ENCODE data around the gene FUS. TPM values are rescaled to one million over a fixed set of nuclear protein-coding genes. Genes with fewer than 3 reads are reported as not detected.

FUS gene
- total and polyA plus RNA-seq, 2 of the 13 experiments (the other 11 are each of a cell fraction or from before 2014, with no cell fraction given): 68.1 to 168 TPM

DNA sequence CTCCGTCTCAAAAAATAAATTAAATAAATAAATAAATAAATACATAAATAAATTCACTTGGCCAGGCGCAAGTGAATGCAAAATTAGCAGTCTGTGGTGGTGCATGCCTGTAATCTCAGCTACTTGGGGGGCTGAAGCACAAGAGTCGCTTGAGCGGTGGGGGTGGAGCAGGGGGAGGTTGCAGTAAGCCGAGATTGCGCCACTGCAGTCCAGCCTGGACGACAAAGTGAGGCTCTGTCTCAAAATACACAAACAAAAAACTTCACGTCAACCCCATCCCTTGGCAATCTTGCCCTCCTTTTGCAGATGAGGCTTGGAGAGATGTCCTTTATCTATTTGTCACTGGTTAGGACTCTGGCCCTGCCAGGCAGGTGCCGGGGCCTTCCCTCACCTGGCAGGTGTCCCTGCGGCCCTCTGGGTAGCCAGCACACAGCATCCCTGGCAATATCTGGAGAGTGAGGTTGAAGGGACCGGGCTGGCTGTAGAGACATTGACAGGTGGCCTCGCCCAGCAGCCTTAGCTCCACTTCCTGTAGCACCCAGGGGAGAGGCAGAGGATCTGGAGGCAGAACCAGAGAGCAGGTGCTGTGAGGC, 34.4 kb upstream of the FUS start (continued):
- TF ChIP-seq ZNF460 (CRISPR knock-in tag; IDR thresholded peaks at IDR 0.05; ENCODE audit: borderline replicate concordance): peak; percentile 16; the same call in 1 of the 2 replicates
- no peak for TF ChIP-seq GTF2F1 (IDR thresholded peaks at IDR 0.05; ENCODE audit: low read length)
- TF ChIP-seq TRIM24 (CRISPR knock-in tag; IDR thresholded peaks at IDR 0.05): no peak
- TF ChIP-seq NFE2L2 (IDR thresholded peaks at IDR 0.05; ENCODE audit: low read length): no peak
- TF ChIP-seq KDM5B (CRISPR knock-in tag; IDR thresholded peaks at IDR 0.05; ENCODE audit: borderline replicate concordance): 0 out of 2 replicates have a peak, but pooled peaks have one; percentile 17
- TF ChIP-seq NFIB (CRISPR knock-in tag; IDR thresholded peaks at IDR 0.05; ENCODE audit: borderline replicate concordance): 0 out of 2 replicates have a peak, but pooled peaks have one; percentile 37
- TF ChIP-seq ZNF441 (CRISPR knock-in tag; IDR thresholded peaks at IDR 0.05; ENCODE audit: borderline replicate concordance): no peak
- TF ChIP-seq ZNF605 (CRISPR knock-in tag; IDR thresholded peaks at IDR 0.05): no peak
- TF ChIP-seq, protein P1, sequence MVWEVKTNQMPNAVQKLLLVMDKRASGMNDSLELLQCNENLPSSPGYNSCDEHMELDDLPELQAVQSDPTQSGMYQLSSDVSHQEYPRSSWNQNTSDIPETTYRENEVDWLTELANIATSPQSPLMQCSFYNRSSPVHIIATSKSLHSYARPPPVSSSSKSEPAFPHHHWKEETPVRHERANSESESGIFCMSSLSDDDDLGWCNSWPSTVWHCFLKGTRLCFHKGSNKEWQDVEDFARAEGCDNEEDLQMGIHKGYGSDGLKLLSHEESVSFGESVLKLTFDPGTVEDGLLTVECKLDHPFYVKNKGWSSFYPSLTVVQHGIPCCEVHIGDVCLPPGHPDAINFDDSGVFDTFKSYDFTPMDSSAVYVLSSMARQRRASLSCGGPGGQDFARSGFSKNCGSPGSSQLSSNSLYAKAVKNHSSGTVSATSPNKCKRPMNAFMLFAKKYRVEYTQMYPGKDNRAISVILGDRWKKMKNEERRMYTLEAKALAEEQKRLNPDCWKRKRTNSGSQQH (CRISPR knock-in tag; IDR thresholded peaks at IDR 0.05; ENCODE audit: low read depth): no peak
- no peak for TF ChIP-seq RCOR2 (CRISPR knock-in tag; IDR thresholded peaks at IDR 0.05)
- no peak for TF ChIP-seq ZNF33B (CRISPR knock-in tag; IDR thresholded peaks at IDR 0.05)
- TF ChIP-seq AGO1 (IDR thresholded peaks at IDR 0.05; ENCODE audit: low read depth, low read length, poor library complexity, severe bottlenecking): no peak
- TF ChIP-seq, protein P2, sequence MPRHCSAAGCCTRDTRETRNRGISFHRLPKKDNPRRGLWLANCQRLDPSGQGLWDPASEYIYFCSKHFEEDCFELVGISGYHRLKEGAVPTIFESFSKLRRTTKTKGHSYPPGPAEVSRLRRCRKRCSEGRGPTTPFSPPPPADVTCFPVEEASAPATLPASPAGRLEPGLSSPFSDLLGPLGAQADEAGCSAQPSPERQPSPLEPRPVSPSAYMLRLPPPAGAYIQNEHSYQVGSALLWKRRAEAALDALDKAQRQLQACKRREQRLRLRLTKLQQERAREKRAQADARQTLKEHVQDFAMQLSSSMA (CRISPR knock-in tag; IDR thresholded peaks at IDR 0.05): no peak
- no peak for TF ChIP-seq ATAD3A (CRISPR knock-in tag; IDR thresholded peaks at IDR 0.05)
- TF ChIP-seq, protein P3, sequence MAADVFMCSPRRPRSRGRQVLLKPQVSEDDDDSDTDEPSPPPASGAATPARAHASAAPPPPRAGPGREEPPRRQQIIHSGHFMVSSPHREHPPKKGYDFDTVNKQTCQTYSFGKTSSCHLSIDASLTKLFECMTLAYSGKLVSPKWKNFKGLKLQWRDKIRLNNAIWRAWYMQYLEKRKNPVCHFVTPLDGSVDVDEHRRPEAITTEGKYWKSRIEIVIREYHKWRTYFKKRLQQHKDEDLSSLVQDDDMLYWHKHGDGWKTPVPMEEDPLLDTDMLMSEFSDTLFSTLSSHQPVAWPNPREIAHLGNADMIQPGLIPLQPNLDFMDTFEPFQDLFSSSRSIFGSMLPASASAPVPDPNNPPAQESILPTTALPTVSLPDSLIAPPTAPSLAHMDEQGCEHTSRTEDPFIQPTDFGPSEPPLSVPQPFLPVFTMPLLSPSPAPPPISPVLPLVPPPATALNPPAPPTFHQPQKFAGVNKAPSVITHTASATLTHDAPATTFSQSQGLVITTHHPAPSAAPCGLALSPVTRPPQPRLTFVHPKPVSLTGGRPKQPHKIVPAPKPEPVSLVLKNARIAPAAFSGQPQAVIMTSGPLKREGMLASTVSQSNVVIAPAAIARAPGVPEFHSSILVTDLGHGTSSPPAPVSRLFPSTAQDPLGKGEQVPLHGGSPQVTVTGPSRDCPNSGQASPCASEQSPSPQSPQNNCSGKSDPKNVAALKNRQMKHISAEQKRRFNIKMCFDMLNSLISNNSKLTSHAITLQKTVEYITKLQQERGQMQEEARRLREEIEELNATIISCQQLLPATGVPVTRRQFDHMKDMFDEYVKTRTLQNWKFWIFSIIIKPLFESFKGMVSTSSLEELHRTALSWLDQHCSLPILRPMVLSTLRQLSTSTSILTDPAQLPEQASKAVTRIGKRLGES (CRISPR knock-in tag; IDR thresholded peaks at IDR 0.05; ENCODE audit: borderline replicate concordance): no peak
- TF ChIP-seq, protein P4, sequence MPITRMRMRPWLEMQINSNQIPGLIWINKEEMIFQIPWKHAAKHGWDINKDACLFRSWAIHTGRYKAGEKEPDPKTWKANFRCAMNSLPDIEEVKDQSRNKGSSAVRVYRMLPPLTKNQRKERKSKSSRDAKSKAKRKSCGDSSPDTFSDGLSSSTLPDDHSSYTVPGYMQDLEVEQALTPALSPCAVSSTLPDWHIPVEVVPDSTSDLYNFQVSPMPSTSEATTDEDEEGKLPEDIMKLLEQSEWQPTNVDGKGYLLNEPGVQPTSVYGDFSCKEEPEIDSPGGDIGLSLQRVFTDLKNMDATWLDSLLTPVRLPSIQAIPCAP (CRISPR knock-in tag; IDR thresholded peaks at IDR 0.05; ENCODE audit: low read depth): no peak
- TF ChIP-seq ZKSCAN1 (IDR thresholded peaks at IDR 0.05; ENCODE audit: low read length): no peak
- no peak for TF ChIP-seq ASH2L (IDR thresholded peaks at IDR 0.05; ENCODE audit: insufficient read length, low read depth, low read length)
- no peak for TF ChIP-seq PCBP2 (optimal IDR thresholded peaks at IDR 0.05; ENCODE audit: low read depth, low read length, poor library complexity, severe bottlenecking)
- TF ChIP-seq AKAP8 (CRISPR knock-in tag; IDR thresholded peaks at IDR 0.05): no peak
- TF ChIP-seq, protein P5, sequence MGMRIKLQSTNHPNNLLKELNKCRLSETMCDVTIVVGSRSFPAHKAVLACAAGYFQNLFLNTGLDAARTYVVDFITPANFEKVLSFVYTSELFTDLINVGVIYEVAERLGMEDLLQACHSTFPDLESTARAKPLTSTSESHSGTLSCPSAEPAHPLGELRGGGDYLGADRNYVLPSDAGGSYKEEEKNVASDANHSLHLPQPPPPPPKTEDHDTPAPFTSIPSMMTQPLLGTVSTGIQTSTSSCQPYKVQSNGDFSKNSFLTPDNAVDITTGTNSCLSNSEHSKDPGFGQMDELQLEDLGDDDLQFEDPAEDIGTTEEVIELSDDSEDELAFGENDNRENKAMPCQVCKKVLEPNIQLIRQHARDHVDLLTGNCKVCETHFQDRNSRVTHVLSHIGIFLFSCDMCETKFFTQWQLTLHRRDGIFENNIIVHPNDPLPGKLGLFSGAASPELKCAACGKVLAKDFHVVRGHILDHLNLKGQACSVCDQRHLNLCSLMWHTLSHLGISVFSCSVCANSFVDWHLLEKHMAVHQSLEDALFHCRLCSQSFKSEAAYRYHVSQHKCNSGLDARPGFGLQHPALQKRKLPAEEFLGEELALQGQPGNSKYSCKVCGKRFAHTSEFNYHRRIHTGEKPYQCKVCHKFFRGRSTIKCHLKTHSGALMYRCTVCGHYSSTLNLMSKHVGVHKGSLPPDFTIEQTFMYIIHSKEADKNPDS (CRISPR knock-in tag; IDR thresholded peaks at IDR 0.05): no peak
- no peak for TF ChIP-seq ZNF256 (CRISPR knock-in tag; conservative IDR thresholded peaks at IDR 0.05)
- 0 out of 2 replicates have a peak, but pooled peaks have one; percentile 5 for TF ChIP-seq FOXO1 (CRISPR knock-in tag; IDR thresholded peaks at IDR 0.05)

All from HepG2 (cell line).